ENCODE results near the gene SLC39A11. TPM values are rescaled to one million over a fixed set of nuclear protein-coding genes. Genes with fewer than 3 reads are reported as not detected.
A peak's percentile ranks its signal among the peaks of the same experiment; 100 is the strongest.

Gene SLC39A11
- total RNA-seq, 1 experiment from 2014 or later: 46.4 TPM

DNA sequence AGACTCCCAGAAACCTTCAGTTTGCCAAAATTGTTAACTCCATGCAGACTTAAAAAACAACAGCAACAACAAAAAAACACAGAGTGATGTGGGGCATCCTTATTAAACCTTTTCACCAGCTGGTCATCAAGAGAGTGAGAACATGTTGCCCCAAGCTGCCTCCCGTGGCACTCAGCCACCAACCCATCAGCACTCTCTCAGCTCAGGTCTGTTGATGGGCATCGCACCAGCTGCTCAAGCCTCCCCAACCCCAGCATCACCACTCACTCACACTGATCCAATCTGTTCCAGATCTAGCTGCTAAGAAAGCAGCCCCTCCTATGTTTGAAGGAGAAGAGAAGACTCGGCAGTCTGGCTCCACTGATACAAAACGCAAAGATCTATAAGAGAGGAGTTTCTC is 46.8 kb downstream of the SLC39A11 start (continued):
- TF ChIP-seq, protein P1, sequence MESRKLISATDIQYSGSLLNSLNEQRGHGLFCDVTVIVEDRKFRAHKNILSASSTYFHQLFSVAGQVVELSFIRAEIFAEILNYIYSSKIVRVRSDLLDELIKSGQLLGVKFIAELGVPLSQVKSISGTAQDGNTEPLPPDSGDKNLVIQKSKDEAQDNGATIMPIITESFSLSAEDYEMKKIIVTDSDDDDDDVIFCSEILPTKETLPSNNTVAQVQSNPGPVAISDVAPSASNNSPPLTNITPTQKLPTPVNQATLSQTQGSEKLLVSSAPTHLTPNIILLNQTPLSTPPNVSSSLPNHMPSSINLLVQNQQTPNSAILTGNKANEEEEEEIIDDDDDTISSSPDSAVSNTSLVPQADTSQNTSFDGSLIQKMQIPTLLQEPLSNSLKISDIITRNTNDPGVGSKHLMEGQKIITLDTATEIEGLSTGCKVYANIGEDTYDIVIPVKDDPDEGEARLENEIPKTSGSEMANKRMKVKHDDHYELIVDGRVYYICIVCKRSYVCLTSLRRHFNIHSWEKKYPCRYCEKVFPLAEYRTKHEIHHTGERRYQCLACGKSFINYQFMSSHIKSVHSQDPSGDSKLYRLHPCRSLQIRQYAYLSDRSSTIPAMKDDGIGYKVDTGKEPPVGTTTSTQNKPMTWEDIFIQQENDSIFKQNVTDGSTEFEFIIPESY (IDR thresholded peaks at IDR 0.05; ENCODE audit: extremely low read depth, insufficient replicate concordance, low read length): no peak

DNA sequence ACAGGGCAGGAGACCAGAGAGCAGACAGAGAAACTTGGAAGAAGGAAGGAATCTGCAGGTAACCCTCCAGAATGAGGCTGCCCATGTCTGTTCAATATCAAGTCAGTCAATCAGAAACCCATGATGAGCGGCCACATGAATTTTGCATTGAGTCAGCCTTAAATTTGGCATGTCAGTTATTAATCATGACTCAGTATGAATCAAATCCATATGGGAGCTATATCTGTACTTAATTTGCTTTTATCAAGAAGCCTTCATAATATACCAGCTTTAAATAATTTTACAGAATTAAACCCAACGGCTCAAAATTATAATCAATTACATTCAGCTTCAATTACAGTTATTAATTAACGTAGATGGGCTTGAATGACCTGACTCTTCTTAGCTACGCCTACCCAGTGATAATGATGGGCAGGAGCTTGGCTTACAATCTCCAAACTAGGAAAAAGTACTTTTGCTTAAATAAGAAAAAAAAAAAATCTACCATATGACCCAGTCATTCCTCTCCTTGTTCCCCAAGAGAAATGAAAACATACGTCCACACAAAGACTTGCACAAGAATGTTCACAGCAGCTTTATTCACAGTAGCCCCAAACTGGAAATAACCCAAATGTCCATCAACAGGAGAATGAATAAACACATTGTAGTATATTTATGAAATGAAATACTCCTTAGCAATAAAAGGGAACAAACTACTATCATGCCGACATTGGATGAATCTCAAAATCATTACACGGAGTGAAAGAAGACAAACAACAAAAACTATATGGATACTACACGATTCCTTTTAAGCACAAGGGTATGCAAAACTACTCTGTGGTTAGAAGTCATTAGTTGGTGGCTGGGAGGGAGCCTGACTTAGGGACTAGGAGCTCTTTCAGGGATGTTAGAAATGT is 48.6 kb downstream of the SLC39A11 start:
- H3K27ac ChIP-seq (ENCODE audit: low read depth, low read length): no peak overlapping the region
- ChIA-PET CTCF (interaction anchor here (0.7 kb wide), 1 partner anchor 58 kb away, joined by 3 read pairs; no protein-coding TSS in a partner anchor), RAD21 (ENCODE audit: low non-redundant PET in 1 of 2, low total read pairs in 2 of 2, uncharacterized antibody in 2 of 2, unreplicated experiment in 2 of 2) (interaction anchor here in 1 of 2 experiments (0.6 kb wide), 1 partner anchor 48 kb away, joined by 5 read pairs; the partner anchor contains the start of gene SLC39A11), POLR2A (no interaction called here)
- no peaks in the 10 kb centered on the region for H3K79me2 ChIP-seq (ENCODE audit: insufficient read depth, low read length)
- intact Hi-C loops (cut with micrococcal nuclease): no loop called here
- H4K20me1 ChIP-seq (ENCODE audit: insufficient read depth): no peaks in the 10 kb centered on the region
- TF ChIP-seq FOSL1 (IDR thresholded peaks at IDR 0.05; ENCODE audit: low read depth): 0 out of 2 replicates have a peak, but pooled peaks have one; percentile 12
- TF ChIP-seq, protein P2, sequence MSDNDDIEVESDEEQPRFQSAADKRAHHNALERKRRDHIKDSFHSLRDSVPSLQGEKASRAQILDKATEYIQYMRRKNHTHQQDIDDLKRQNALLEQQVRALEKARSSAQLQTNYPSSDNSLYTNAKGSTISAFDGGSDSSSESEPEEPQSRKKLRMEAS (IDR thresholded peaks at IDR 0.05): no peak
- TF ChIP-seq, protein P3, sequence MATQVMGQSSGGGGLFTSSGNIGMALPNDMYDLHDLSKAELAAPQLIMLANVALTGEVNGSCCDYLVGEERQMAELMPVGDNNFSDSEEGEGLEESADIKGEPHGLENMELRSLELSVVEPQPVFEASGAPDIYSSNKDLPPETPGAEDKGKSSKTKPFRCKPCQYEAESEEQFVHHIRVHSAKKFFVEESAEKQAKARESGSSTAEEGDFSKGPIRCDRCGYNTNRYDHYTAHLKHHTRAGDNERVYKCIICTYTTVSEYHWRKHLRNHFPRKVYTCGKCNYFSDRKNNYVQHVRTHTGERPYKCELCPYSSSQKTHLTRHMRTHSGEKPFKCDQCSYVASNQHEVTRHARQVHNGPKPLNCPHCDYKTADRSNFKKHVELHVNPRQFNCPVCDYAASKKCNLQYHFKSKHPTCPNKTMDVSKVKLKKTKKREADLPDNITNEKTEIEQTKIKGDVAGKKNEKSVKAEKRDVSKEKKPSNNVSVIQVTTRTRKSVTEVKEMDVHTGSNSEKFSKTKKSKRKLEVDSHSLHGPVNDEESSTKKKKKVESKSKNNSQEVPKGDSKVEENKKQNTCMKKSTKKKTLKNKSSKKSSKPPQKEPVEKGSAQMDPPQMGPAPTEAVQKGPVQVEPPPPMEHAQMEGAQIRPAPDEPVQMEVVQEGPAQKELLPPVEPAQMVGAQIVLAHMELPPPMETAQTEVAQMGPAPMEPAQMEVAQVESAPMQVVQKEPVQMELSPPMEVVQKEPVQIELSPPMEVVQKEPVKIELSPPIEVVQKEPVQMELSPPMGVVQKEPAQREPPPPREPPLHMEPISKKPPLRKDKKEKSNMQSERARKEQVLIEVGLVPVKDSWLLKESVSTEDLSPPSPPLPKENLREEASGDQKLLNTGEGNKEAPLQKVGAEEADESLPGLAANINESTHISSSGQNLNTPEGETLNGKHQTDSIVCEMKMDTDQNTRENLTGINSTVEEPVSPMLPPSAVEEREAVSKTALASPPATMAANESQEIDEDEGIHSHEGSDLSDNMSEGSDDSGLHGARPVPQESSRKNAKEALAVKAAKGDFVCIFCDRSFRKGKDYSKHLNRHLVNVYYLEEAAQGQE (IDR thresholded peaks at IDR 0.05; ENCODE audit: low read depth): no peak
- DNase-seq (ENCODE audit: low read depth, low spot score) (no peak), ATAC-seq (no peak)
- H3K4me3 ChIP-seq (replicated peaks in 1 of 2; ENCODE audit: low read depth in 1 of 2, low read length in 2 of 2): no peak overlapping the region
- no peak overlapping the region for H3K9ac ChIP-seq (ENCODE audit: low read length)
- BruUV-seq (replicated peaks): no TSS peak
- no peaks in the 10 kb centered on the region for H3K9me3 ChIP-seq (ENCODE audit: control insufficient read depth in 1 of 2, insufficient read depth in 1 of 2, low read depth in 1 of 2, low read length in 2 of 2)
- no peaks in the 10 kb centered on the region for H3K9me2 ChIP-seq (ENCODE audit: insufficient read depth)
- no peaks in the 10 kb centered on the region for H3K27me3 ChIP-seq (ENCODE audit: insufficient read depth, low read length)
- H2AFZ ChIP-seq (ENCODE audit: low read depth, low read length, poor library complexity, severe bottlenecking): no peak overlapping the region
- no peaks in the 10 kb centered on the region for H3K36me3 ChIP-seq (ENCODE audit: control insufficient read depth in 1 of 2, insufficient read depth in 2 of 2, low read length in 2 of 2)
- H3K4me1 ChIP-seq (ENCODE audit: control insufficient read depth in 1 of 2, insufficient read depth in 2 of 2, low read length in 2 of 2): peaks cover 0 to 2% of the 10 kb centered on the region in 2 experiments; a peak in 1 of 4 replicates
- no peak overlapping the region for H3K4me2 ChIP-seq (ENCODE audit: low read length)
